Activated CD4-positive, alpha-beta T cell treated with anti-CD3 and anti-CD28 coated beads, Interleukin-2, amount 10 ng/mL, durations not matched to agents 7 days and 5 days (primary cell): ENCODE results near the gene C1QTNF5. TPM values are rescaled to one million over a fixed set of nuclear protein-coding genes. Genes with fewer than 3 reads are reported as not detected.
A peak's percentile ranks its signal among the peaks of the same experiment; 100 is the strongest.

ENCODE experiments used
- CTCF ChIA-PET: fragments of 350-600 bp; sonication (Branson Sonifier 250); formaldehyde crosslinking; loops from one replicate; lab custom pipeline; 2021; ENCODE audit warnings: antibody characterized with exemption; lab: Charles Lee
- POLR2A ChIA-PET: fragments of 350-600 bp; sonication (Branson Sonifier 250); formaldehyde crosslinking; loops from one replicate; lab custom pipeline; 2021; ENCODE audit warnings: antibody characterized with exemption; lab: Charles Lee
- DNase-seq: peaks from one replicate; pipeline ENCODE4 v3.0.0-alpha.2; 2020
- H3K27ac Mint-ChIP-seq: one replicate; pipeline ENCODE4 v1.8.0; 2021; ENCODE audit warnings: mild to moderate bottlenecking, moderate library complexity, mixed read lengths
- H3K27me3 Mint-ChIP-seq: one replicate; pipeline ENCODE4 v1.8.0; 2021; ENCODE audit warnings: mixed read lengths
- H3K36me3 Mint-ChIP-seq: one replicate; pipeline ENCODE4 v1.8.0; 2021; ENCODE audit warnings: low read depth, mixed read lengths
- H3K4me1 Mint-ChIP-seq: one replicate; pipeline ENCODE4 v1.8.0; 2021; ENCODE audit warnings: mixed read lengths
- H3K4me3 Mint-ChIP-seq: one replicate; pipeline ENCODE4 v1.8.0; 2021; ENCODE audit warnings: mild to moderate bottlenecking, moderate library complexity, mixed read lengths
- H3K9me3 Mint-ChIP-seq: one replicate; pipeline ENCODE4 v1.8.0; 2021; ENCODE audit warnings: mixed read lengths
- total RNA-seq, 2 experiments: library from RNA; stranded (reverse); gene quantifications; one replicate each; pipeline ENCODE4 v1.2.3, GENCODE V29; 2021

The C1QTNF5 gene
- total RNA-seq, 2 experiments from 2014 or later: not detected

DNA sequence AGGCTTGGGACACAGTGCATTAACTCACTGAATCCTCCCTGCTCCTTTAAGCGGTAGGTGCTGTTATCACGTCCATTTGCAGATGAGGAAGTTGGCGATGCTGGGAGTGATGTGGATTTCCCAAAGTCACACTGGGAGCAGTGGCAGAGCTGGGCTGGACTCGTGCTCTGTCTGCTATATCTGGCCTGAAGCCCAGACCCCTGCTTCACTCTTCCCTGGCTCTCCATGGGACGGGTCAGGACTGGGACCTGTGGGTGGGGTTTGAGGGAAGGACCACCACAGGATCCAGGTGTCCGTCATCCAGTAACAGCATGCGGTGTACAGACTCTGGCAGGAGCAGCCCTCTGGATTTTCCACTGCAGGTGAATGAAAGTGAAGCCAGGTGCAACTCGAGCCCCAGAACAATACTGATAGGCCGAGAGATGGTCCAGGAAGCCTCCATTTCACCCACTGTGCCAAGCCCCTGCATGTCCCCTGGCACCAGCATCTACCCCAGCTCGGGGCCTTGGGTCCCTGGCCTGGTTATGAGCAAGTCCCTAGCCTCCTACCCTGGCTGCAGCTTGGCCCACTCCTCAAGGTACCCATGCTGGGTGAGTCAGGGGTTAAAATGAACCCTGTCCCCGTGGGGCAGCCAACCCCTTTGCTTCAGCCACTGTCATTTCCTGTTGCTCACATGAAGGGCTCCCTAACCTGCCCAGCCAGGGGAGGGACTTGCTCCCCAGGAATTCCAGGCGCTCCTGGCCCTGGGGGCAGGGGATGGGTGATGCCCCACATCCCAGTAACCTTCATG is 36.6 kb upstream of the C1QTNF5 start:
- Mint-ChIP-seq H3K4me3 (no peak overlapping the region), H3K4me1 (peaks cover 17% of the 10 kb centered on the region), H3K27me3 (peaks cover 6% of the 10 kb centered on the region), H3K36me3 (no peaks in the 10 kb centered on the region), H3K27ac (no peak overlapping the region), H3K9me3 (no peaks in the 10 kb centered on the region)
- no peak for DNase-seq
- ChIA-PET POLR2A (no interaction called here), CTCF (interaction anchor here (0.5 to 11.3 kb wide), 7 partner anchors 9 to 388 kb away, joined by 4 to 99 read pairs (median 5); no protein-coding TSS in a partner anchor)

DNA sequence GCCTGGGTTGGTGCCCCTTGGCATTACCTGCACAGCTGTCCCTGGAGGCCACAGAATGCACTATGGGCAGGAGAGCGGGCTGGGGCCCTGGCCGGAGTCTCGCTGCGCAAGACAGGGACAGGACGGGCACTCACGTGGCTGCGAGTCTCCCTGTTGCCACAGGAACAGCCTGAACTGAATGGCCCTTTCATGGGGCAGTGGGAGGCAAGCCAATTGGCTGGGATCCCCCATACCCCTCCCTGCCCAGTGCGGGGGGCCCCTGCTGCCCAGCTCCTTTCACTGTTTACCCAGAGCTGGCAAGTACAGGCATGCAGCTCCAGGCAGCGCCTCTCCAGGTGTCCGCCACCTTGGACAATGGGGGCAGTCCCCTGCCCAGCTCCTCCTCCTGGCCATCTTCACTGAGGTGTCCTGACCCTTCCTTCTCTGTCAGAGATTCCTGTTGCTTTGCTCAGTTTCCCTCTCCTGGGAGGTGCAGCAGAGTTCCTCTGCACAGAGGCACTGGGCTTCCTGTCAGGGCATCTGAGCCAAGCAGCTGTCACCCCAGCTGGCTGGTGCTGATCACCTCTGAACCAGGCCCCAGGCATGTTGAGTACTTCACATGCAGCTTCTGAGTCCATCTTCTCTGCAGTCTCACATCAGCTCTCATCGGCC is 35.6 kb upstream of the C1QTNF5 start:
- H3K36me3 Mint-ChIP-seq: no peaks in the 10 kb centered on the region
- no peaks in the 10 kb centered on the region for H3K9me3 Mint-ChIP-seq
- H3K27ac Mint-ChIP-seq: no peak overlapping the region
- CTCF ChIA-PET: interaction anchor here (0.5 to 11.3 kb wide), 6 partner anchors 8 to 387 kb away, joined by 3 to 99 read pairs (median 4); no protein-coding TSS in a partner anchor
- POLR2A ChIA-PET: no interaction called here
- no peak overlapping the region for H3K4me3 Mint-ChIP-seq
- peaks cover 2% of the 10 kb centered on the region for H3K27me3 Mint-ChIP-seq
- DNase-seq: no peak
- H3K4me1 Mint-ChIP-seq: peaks cover 17% of the 10 kb centered on the region

DNA sequence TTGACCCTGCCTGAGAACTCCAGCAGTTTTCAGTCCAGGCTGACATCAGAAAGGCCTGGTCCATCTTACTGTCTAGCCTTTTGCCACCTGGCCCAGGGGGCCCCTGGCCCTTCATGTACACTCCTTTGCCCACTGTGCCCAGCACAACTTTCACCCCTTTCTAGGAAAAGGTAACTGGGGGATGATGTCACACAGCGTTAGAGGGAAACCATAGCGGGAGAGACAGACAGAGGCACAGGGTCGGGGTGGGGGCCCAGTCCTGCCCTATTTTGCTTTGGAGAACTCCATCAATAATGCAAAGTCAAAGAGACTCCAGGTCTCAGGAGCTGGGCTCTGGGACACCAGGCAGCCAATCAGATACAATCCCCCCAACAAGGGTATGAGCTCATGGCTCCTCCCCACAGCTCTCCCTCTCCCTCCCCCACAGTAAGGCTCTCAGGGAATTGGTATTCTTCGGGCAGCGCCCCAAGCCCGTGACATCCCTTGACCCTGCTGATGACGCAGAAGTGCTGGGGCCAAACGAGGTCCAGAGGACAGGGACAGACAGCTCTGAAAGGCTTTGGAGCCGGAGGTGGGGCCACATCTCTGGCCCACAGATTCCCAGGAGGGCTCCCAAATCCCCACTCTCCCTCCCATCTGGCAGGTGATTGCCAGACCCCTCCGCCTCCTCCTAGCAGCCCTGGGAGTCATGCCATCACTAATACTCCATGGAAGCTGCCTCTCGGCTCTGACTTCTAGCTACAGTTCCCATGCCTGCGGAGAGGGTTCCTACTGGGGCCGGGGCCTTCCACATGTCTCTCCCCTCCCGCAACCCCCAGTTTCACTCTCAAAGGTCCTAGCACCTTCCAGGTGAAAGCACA is 34.9 kb upstream of the C1QTNF5 start:
- H3K4me1 Mint-ChIP-seq: peaks cover 10% of the 10 kb centered on the region
- no peak for DNase-seq
- POLR2A ChIA-PET: no interaction called here
- CTCF ChIA-PET: interaction anchor here (0.8 to 11.3 kb wide), 8 partner anchors 8 to 99 kb away, joined by 3 to 99 read pairs (median 4); no protein-coding TSS in a partner anchor
- H3K36me3 Mint-ChIP-seq: no peaks in the 10 kb centered on the region
- peaks cover 2% of the 10 kb centered on the region for H3K27me3 Mint-ChIP-seq
- H3K27ac Mint-ChIP-seq: no peak overlapping the region
- H3K4me3 Mint-ChIP-seq: no peak overlapping the region
- no peaks in the 10 kb centered on the region for H3K9me3 Mint-ChIP-seq

DNA sequence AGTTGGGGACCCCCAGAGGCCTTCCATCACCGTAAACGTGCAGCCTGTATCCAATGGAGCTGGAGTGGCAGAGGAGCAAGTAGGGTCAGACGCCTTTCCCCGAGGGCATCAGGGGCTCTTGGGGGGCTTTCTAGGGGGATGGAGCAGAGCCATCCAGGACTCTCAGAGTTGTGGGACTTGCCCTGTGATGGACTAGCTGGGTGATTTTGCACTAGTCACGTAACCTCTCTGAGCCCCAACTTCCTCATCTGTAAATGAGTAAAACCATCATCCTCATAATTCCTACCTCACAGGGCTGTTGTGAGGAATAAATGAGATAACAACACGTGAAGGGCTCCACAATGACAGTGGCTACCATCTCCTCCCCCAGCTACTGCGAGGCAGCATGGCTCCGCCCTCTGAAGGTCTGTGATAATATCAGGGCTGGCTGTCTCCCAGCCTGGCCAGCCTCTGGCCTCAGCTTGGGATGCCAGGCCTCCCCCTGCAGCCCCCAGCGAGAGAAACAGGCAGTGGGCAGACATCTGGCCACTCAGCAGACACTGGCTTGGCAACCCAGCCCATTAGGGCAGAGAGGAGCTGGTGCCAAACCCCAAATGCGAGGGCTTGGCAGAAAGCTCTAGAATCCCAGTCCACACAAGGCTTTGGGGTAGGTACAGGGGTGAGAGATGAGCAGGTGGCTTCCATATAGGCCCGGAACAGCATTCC is 34.1 kb upstream of the C1QTNF5 start:
- Mint-ChIP-seq H3K4me3 (no peak overlapping the region), H3K36me3 (no peaks in the 10 kb centered on the region), H3K27me3 (peaks cover 2% of the 10 kb centered on the region), H3K27ac (no peak overlapping the region), H3K4me1 (peaks cover 10% of the 10 kb centered on the region), H3K9me3 (no peaks in the 10 kb centered on the region)
- DNase-seq: no peak
- ChIA-PET CTCF (interaction anchor here (0.8 to 11.3 kb wide), 7 partner anchors 8 to 100 kb away, joined by 3 to 99 read pairs (median 5); no protein-coding TSS in a partner anchor), POLR2A (no interaction called here)

DNA sequence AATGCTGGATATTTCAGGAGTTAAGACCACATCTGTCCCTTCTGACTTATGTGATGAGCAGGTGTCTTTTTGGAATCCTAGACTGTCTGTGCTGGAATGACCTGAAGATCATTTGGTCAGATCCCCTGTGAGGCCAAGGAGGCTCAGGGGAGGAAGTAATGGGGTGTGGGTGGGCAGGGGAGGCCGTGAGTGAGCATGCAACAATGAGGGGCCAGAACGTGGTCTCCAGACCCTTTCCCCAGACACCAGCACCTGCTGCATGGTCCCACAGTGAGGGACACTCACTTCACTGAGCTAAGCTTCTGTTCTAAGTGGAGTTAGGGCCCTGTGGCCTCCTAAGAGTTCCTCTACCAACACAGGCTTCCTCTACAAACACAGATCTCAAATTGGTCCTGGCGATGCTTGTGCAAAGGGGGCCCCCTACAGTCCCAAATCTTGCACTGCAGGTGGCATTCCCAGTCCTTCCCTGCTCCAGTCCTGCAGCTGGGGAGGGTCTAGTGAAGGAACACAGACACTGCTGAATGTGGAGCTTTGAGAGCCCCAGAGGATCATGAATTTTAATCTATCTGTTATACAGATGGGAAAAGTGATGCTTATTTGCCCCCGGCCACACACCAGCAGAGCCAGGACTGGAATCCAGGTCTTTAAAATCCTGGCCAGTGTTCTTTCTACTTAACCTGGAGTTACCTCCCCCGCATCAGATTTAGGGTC is 33.4 kb upstream of the C1QTNF5 start:
- CTCF ChIA-PET: interaction anchor here (1.0 to 11.3 kb wide), 8 partner anchors 9 to 101 kb away, joined by 3 to 99 read pairs (median 4); no protein-coding TSS in a partner anchor
- POLR2A ChIA-PET: no interaction called here
- Mint-ChIP-seq H3K9me3 (no peaks in the 10 kb centered on the region), H3K27ac (no peak overlapping the region), H3K27me3 (peaks cover under 1% of the 10 kb centered on the region), H3K4me3 (no peak overlapping the region), H3K36me3 (no peaks in the 10 kb centered on the region), H3K4me1 (peaks cover 10% of the 10 kb centered on the region)
- DNase-seq: peak; percentile 34

DNA sequence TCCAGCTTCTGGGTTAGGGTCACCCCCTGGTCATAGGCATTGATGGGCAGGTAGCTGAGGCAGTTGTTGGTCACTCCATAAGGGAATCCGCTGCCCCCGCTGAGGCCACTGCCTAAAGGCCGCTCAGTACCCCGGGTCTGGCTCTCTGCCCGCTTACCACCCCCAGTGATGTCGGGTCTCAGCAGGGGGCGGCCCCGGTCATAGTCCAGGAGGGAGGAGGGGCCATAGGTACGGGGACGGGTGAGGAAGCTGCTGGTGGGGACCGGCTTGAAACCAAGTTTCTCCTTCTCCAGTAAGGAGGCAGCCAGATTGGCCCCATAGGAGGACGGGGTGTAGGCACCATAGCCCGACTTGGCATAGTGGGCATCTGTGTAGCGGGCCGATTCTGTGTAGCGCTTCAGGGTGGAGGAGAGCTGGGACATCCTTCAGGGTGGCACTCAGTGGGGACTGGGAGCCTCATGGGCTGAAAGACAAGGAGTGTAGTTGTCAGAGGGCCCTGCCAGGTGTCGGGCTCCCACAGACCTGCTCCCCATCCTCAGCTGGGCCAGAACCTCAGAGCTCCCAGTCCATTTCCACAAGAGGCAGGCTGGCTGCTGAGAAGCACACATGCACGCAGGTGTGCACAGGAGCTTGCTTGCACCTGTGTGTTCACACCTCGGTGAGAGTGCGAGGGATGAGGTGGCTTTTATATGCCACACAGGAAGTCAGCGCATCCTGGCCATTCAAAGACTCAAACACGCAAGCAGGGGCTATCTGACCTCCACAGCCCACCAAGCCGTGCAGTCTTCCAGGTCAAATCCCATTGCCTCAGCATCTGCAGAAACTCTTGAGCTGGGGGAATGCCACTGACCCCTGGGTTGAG is 32.6 kb upstream of the C1QTNF5 start:
- ChIA-PET POLR2A (no interaction called here), CTCF (interaction anchor here (1.0 to 11.3 kb wide), 9 partner anchors 8 to 101 kb away, joined by 3 to 99 read pairs (median 5); partner anchors contain the start of gene USP2)
- Mint-ChIP-seq H3K27ac (no peak overlapping the region), H3K36me3 (no peaks in the 10 kb centered on the region), H3K27me3 (no peaks in the 10 kb centered on the region), H3K4me3 (no peak overlapping the region), H3K4me1 (peaks cover 10% of the 10 kb centered on the region), H3K9me3 (no peaks in the 10 kb centered on the region)
- no peak for DNase-seq

DNA sequence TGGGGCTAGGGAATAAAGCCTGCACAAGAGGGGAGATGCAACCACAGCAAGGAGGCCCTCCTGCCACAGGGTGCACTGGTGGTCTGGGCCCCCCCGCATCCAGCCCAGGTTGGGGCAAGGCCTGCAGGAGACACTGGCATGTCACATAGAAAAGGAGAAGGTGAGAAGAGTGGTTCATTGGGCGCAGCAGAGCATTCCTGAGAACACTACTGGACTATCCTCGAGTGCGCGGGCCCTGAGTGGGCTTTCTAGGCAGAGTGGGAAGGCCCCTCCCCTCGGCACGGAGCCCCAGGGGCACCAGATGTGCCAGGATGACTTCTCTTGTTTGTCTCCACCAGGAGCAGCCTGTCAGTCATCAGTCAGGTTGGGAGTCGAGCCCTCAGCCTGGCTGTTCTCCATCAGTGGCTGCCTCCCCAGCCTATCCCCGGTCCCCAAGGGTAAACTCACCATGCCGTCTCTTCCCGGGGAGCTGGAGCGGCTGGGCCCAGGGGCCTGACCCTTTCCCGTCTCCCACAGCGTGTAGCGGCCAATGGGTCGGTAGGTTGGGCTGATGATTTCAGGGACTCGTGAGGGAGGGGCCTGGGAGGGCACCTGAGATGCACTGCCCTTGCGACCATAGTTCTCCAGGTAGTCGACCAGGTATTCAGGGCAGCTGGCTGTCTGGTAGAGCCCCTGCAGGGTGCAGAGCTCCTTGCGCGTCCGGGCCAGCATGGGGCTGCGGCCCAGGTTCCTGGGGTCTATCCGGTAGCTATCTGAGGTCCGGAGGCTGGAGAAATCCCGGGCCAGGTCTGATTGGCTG is 31.8 kb upstream of the C1QTNF5 start:
- H3K4me3 Mint-ChIP-seq: no peak overlapping the region
- no peaks in the 10 kb centered on the region for H3K36me3 Mint-ChIP-seq
- H3K4me1 Mint-ChIP-seq: peaks cover 10% of the 10 kb centered on the region
- H3K27me3 Mint-ChIP-seq: no peaks in the 10 kb centered on the region
- no peak overlapping the region for H3K27ac Mint-ChIP-seq
- H3K9me3 Mint-ChIP-seq: no peaks in the 10 kb centered on the region
- POLR2A ChIA-PET: no interaction called here
- CTCF ChIA-PET: interaction anchor here (1.4 to 11.3 kb wide), 4 partner anchors 8 to 49 kb away, joined by 3 to 99 read pairs (median 6); partner anchors contain the start of gene USP2
- no peak for DNase-seq

DNA sequence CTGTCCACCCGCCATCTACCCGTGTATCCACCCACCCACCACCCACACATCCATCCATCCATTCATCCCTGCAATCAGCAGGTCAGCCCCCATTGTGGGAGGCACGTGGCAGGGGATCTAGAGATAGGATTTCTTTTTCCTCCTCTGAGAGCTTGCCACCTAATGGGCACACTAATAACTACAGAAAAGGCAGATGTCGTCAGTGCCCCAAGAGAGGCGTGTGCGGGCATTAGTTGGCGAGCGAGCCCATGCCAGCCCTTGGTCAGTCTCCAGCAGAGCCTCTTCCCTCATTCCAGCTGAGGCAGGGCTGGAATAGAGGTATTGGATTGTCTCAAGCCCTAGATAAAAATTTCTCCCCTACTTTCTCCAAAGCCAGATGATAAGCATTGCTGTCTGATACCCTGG is 31.1 kb upstream of the C1QTNF5 start:
- CTCF ChIA-PET: interaction anchor here (0.8 to 11.3 kb wide), 2 partner anchors 9 to 15 kb away, joined by 4 to 99 read pairs; partner anchors contain the start of gene USP2
- POLR2A ChIA-PET: no interaction called here
- Mint-ChIP-seq H3K27ac (no peak overlapping the region), H3K36me3 (no peaks in the 10 kb centered on the region), H3K27me3 (peaks cover 3% of the 10 kb centered on the region), H3K4me1 (peaks cover 10% of the 10 kb centered on the region), H3K4me3 (no peak overlapping the region), H3K9me3 (no peaks in the 10 kb centered on the region)
- no peak for DNase-seq

DNA sequence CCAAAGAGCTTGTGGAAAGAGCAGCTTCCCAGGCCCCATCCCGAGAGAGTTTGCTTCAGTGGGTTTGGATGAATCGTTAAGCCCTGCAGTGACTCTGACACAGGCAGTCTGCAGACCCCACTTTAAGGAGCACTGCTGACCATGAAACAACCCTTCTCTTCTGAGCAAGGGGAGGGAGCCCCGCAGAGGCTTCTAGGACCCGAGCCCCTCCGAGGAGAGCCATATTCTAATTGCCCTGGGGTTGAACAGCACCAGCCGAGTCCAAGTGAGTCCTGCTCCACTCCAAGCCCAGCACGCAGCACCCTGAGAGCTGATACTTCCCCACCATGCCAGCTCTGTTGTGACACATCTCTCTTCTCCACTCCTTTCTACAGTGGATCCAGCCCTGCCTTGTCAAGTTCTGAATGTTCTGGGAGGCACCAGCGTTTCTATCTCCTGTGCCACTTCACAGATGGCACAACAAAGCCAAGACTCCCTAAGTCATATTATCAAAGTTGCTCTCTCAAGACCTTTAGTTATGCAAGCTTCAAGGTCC is 30.5 kb upstream of the C1QTNF5 start:
- H3K27ac Mint-ChIP-seq: no peak overlapping the region
- H3K27me3 Mint-ChIP-seq: peaks cover 9% of the 10 kb centered on the region
- no peak for DNase-seq
- no peak overlapping the region for H3K4me3 Mint-ChIP-seq
- ChIA-PET CTCF (interaction anchor here (0.8 to 11.3 kb wide), 5 partner anchors 8 to 27 kb away, joined by 3 to 99 read pairs (median 3); partner anchors contain the start of gene USP2), POLR2A (no interaction called here)
- no peaks in the 10 kb centered on the region for H3K9me3 Mint-ChIP-seq
- H3K36me3 Mint-ChIP-seq: no peaks in the 10 kb centered on the region
- peaks cover 10% of the 10 kb centered on the region for H3K4me1 Mint-ChIP-seq

DNA sequence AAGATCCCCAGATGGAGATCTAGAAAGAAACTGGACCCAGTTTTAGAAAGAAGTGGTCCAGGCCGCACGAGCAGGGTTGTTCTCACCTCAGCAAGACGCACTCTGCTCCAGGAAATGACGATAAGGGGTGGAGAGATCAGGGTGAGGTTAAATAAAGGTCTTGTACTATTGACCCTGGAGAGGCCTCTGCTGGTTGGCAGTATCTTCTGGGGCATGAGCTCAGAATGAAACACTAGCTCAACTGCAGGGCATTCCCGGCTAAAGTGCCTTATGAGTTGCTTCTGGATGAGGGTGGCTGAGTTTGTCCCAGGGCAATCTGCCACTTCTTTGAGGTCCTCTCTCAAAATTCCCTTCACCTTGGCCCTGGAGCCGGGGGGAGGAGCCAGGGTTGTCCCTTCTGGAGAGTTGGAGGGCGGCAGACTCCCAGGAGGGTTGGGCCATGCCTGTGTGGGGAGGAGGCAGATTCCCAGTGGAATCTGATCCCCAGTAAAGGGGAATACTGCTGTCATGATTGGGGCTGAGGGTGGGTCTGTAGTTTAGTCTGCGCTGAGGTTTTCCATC is 29.9 kb upstream of the C1QTNF5 start:
- POLR2A ChIA-PET: no interaction called here
- CTCF ChIA-PET: interaction anchor here (0.7 to 11.3 kb wide), 7 partner anchors 9 to 27 kb away, joined by 3 to 99 read pairs (median 3); partner anchors contain the start of gene USP2
- Mint-ChIP-seq H3K4me3 (no peak overlapping the region), H3K27ac (no peak overlapping the region), H3K27me3 (peaks cover 10% of the 10 kb centered on the region), H3K9me3 (no peaks in the 10 kb centered on the region), H3K36me3 (no peaks in the 10 kb centered on the region), H3K4me1 (peaks cover 10% of the 10 kb centered on the region)
- DNase-seq: no peak
